Aorta (tissue), 5 donors: ENCODE data around the gene DUSP28. TPM values are rescaled to one million over a fixed set of nuclear protein-coding genes. Genes with fewer than 3 reads are reported as not detected.

ENCODE experiments used
- ATAC-seq: fragments of 200-7000 bp; cut with Tn5 transposase; one replicate; pipeline ENCODE4 v1.9.1; 2022; ENCODE audit warnings: moderate library complexity; ENCODE audit not compliant: low FRiP score
- DNase-seq, 2 donors: peaks; one replicate each; pipeline ENCODE4 v3.0.0-alpha.2; 2020
- H3K27ac ChIP-seq, 2 donors: one replicate each; pipeline ENCODE4 v1.5.1; 2013; ENCODE audit warnings: low read length in 2 of 2, mild to moderate bottlenecking in 2 of 2, moderate library complexity in 2 of 2, control low read depth in 1 of 2, inconsistent platforms in 1 of 2, low read depth in 1 of 2
- H3K27me3 ChIP-seq, 2 donors: one replicate each; pipeline ENCODE4 v1.6.1; 2013; ENCODE audit warnings: control low read depth in 1 of 2, low read length in 1 of 2, mild to moderate bottlenecking in 1 of 2, moderate library complexity in 1 of 2; ENCODE audit not compliant: insufficient read depth in 2 of 2, control insufficient read depth in 1 of 2
- H3K36me3 ChIP-seq, 2 donors: one replicate each; pipeline ENCODE4 v1.6.1; 2013; ENCODE audit warnings: control low read depth in 1 of 2, low read length in 1 of 2, mild to moderate bottlenecking in 1 of 2; ENCODE audit not compliant: insufficient read depth in 2 of 2, control insufficient read depth in 1 of 2
- H3K4me1 ChIP-seq, 2 donors: one replicate each; pipeline ENCODE4 v1.6.1; 2013; ENCODE audit warnings: low read length in 2 of 2, control low read depth in 1 of 2, mild to moderate bottlenecking in 1 of 2, moderate library complexity in 1 of 2; ENCODE audit not compliant: insufficient read depth in 2 of 2, control insufficient read depth in 1 of 2
- H3K4me3 ChIP-seq, 2 donors: one replicate each; pipeline ENCODE4 v1.5.1; 2013; ENCODE audit warnings: low read length in 2 of 2, control low read depth in 1 of 2, mild to moderate bottlenecking in 1 of 2
- H3K9me3 ChIP-seq: one replicate; pipeline ENCODE4 v1.6.1; 2013; ENCODE audit warnings: mild to moderate bottlenecking, low read length; ENCODE audit not compliant: control insufficient read depth
- WGBS, 2 donors: extraction: QIAGEN DNeasy Blood & Tissue Kit; methylation state at CpG; one replicate each; pipeline ENCODE4 v1.1.7; 2013; 5-methylcytosine and 5-hydroxymethylcytosine counted together
- intact Hi-C, 2 donors: fragments of 100-400 bp; cut with DNase I; formaldehyde crosslinking; loops; one replicate each; pipeline versions ENCODE4 v1.14.2 to v1.15.0; 2022
- long read RNA-seq, 2 donors: library from polyadenylated mRNA; unstranded; transcript quantifications; one replicate each; pipeline ENCODE4 v2.0.0, GENCODE V29; 2020 to 2021
- polyA plus RNA-seq, 2 donors: library from polyadenylated mRNA; stranded (reverse); fragments of 200-250 nt; gene quantifications; one replicate each; pipeline ENCODE4 v1.2.3, GENCODE V29; 2013
- total RNA-seq, 2 donors: library from RNA; stranded (reverse); fragmentation: NEBNext Ultra II Directional; extraction: Animal tissue kit (Norgen Biotek cat#: 25700); gene quantifications; one replicate each; pipeline ENCODE4 v1.2.1, GENCODE V29; 2021
- donor health status: healthy with polysubstance abuse.
- donor health status: Bipolar disorder and iron deficiency.
- donor health status: DM: no; HTN: no; CAD: no.
- donor health status: DM: no; HTN: no; CAD: no.
- donor health status: DM: yes; HTN: yes; CAD: no.

The DUSP28 gene, protein sequence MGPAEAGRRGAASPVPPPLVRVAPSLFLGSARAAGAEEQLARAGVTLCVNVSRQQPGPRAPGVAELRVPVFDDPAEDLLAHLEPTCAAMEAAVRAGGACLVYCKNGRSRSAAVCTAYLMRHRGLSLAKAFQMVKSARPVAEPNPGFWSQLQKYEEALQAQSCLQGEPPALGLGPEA
- total RNA-seq, result 1 to 10 TPM; 2.1 to 3.4 TPM
- polyA plus RNA-seq, result 1 to 10 TPM; 3.0 to 5.0 TPM
- long read RNA-seq, donor 1, partial matches to known transcripts, result 0 of 1 reads
- long read RNA-seq, donor 1, other reads (novel, unspliced or antisense), result 1 of 1 reads
- long read RNA-seq, donor 2, partial matches to known transcripts, result 0 of 1 reads
- long read RNA-seq, donor 2, other reads (novel, unspliced or antisense), result 1 of 1 reads

DNA sequence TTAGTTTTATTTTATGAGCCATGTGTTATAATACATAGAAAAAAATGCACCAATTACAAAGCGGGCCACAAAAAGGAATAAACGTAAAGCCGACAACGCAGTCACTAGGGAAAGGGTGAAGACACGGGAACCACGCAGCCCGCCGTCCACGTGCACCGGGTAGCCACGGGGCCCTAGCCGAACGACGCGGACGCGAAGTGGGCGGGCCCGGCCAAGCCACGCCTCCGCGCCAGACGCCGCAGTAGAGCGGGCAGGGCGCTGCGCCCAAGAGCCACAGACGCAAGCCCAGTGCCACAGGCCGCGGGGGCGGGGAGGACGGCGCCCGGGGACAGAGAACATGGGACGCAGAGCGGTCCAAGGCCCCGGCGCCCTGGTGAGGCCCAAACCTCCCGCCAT, at the start of gene DUSP28:
Gene DUSP28, plus strand, starts transcription at position 274 of the 396 bp plus-strand sequence. CDS start 328 bp downstream, outside the sequence.
- no peaks in the 10 kb centered on the region for H3K9me3 ChIP-seq
- H3K27me3 ChIP-seq, result no peaks in the 10 kb centered on the region
- DNase-seq (peak; percentile 97), ATAC-seq (peak; percentile 93)
- H3K4me3 ChIP-seq, result peak within 1 kb of the TSS; percentile 67 to 71
- WGBS, 2 donors, result 0 to 1% methylated on average over 17 to 39 of the region's 39 CpGs
- H3K4me1 ChIP-seq, result no peaks in the 10 kb centered on the region
- H3K27ac ChIP-seq, result peak within 1 kb of the TSS; percentile 83 to 87
- no peaks in the 10 kb centered on the region for H3K36me3 ChIP-seq
- intact Hi-C loops, result loop anchor here in 1 of 2 donors (2.0 to 10.0 kb wide), 2 partner anchors 27 to 435 kb away; partner anchors contain the start of genes CAPN10 and SNED1

DNA sequence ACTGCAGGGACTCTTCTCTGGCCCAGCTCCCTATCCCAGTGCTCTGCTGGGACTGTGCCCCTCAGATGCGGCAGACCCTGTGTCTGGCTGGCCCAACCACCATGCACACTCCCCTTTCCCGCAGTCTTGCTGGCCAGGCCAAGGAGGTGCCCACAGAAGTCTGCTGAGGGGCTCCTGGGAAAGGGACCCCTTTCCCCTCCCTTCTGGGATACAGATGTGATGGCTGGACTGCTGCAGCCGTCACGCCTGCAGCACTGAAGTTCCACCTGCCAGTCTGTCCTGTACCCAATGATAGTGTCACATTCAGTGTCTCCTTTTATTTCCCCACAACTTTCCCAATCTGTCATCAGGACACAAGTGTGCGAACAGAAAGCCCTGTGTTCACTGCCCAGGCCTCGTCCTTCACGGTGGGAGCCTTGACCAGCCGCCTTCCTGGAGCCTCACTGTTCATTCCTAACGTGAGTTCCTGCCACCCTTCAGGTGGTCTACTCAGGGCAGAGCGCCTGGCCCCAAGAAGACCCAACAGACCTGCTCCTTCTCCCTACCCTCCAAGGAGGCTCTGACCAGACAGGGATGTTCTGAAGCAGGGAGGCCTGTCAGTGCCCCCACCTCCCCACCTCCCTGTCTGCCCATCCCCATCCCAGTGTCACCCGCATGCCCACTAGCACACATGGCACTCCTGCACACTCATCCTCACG, 49.5 kb upstream of the DUSP28 start:
- H3K36me3 ChIP-seq, result no peaks in the 10 kb centered on the region
- no peak for ATAC-seq
- H3K4me3 ChIP-seq, result no peak overlapping the region
- DNase-seq, result peak in 1 of 2 donors; percentile 49
- intact Hi-C loops, result loop anchor here (5.0 to 10.0 kb wide), 2 partner anchors 194 to 332 kb away; no protein-coding TSS in a partner anchor
- no peaks in the 10 kb centered on the region for H3K27me3 ChIP-seq
- H3K4me1 ChIP-seq, result no peaks in the 10 kb centered on the region
- H3K9me3 ChIP-seq, result no peaks in the 10 kb centered on the region
- WGBS, 2 donors, result 92% methylated on average over 12 of the region's 12 CpGs
- H3K27ac ChIP-seq, result no peak overlapping the region

DNA sequence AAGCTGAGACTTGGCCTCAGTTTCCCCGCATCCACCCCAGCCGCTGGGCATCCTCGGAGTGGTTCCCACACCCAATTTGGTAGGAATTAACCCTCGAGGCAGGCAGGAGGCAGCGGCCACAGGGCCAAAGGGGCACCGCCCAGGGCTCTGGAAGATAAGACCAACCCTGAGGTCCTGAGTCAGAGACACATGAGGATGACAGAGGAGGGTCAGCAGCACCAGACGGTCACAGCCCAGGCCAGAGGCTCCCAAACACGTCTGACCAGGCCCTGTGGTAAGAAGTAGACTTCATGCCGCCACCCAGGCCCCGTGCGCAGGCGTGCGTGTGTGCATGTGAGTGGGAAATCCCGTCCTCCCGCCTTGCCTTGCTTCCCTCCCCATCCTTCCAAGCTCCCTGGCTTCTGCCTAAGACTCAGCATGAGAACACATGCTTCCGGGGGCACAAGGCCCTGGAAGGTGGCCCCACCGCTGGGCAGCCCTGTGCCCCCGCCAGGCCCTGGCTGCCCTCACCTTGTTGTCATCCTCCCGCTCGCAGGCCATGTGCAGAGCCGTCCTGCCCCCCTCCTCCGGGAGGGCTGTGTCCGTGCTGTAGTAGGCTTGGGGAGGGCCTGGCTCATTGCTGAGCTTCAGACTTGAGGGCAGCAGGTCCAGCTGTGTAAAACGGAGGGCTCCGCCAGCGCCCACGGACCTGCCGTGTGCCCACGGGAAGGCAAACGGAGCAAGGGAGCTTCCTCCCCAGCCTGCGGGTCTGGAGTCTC, 48.6 kb upstream of the DUSP28 start:
- no peaks in the 10 kb centered on the region for H3K4me1 ChIP-seq
- WGBS, 2 donors, result 94 to 95% methylated on average over 30 to 31 of the region's 31 CpGs
- no peaks in the 10 kb centered on the region for H3K27me3 ChIP-seq
- no peaks in the 10 kb centered on the region for H3K9me3 ChIP-seq
- H3K36me3 ChIP-seq, result no peaks in the 10 kb centered on the region
- ATAC-seq (no peak), DNase-seq (peak in 1 of 2 donors; percentile 66)
- intact Hi-C loops, result loop anchor here (5.0 to 10.0 kb wide), 2 partner anchors 193 to 331 kb away; no protein-coding TSS in a partner anchor
- no peak overlapping the region for H3K4me3 ChIP-seq
- no peak overlapping the region for H3K27ac ChIP-seq

- Histone ChIP-seq H3K4me3 (no peak overlapping the region), H3K4me1 (no peaks in the 10 kb centered on the region), H3K27me3 (no peaks in the 10 kb centered on the region), H3K9me3 (no peaks in the 10 kb centered on the region), H3K36me3 (no peaks in the 10 kb centered on the region), H3K27ac (no peak overlapping the region)
- intact Hi-C loops, result loop anchor here (5.0 to 10.0 kb wide), 2 partner anchors 193 to 330 kb away; no protein-coding TSS in a partner anchor
- DNase-seq (peak in 1 of 2 donors; percentile 27), ATAC-seq (no peak)
- WGBS, 2 donors, result 95 to 96% methylated on average over 9 to 11 of the region's 11 CpGs
These were observed 48.1 kb upstream of the DUSP28 start for GRCh38 chr2:240512109-240512485.

- no peaks in the 10 kb centered on the region for H3K9me3 ChIP-seq
- intact Hi-C loops, result loop anchor here (5.0 to 10.0 kb wide), 2 partner anchors 192 to 329 kb away; no protein-coding TSS in a partner anchor
- H3K4me1 ChIP-seq, result no peaks in the 10 kb centered on the region
- no peaks in the 10 kb centered on the region for H3K27me3 ChIP-seq
- WGBS, 2 donors, result 96 to 97% methylated on average over 21 of the region's 21 CpGs
- ATAC-seq (no peak), DNase-seq (peak in 1 of 2 donors; percentile 69)
- no peak overlapping the region for H3K4me3 ChIP-seq
- H3K27ac ChIP-seq, result no peak overlapping the region
- no peaks in the 10 kb centered on the region for H3K36me3 ChIP-seq
These were observed 47.3 kb upstream of the DUSP28 start for GRCh38 chr2:240512666-240513535.

DNA sequence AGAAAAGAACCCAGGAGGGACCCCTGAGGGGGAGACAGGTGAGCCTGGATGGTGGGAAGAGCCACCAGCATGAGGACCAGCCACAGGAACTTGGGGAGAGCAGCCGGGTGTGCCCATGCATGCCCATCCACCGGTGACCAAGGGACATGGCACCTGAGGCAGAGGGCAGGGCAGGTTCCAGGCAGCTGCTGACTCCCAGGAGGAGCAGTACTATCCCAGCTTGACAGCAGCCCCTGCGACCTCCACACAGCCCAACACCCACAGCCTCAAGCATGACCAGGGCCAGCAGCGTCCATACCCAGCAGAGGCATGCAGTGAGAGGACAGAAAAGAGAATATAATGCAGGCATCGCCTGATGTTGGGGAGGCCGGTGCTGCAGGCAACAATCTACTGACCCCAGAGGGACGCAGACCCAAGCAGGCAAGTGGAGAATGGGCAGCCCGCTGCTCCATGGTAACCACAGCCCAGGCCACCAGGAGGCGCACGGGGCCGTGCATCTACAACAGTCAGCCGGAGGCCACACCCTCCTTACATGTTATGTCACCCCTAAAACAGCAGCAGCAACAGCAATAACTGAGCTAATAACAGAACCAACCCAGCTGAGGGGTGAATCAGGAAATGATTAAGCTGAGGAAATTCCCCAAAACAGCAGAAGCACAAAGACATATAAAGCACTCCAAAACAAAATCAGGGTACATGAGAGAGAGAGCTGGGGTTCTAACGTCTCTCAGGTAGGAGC, 46.4 kb upstream of the DUSP28 start:
- Histone ChIP-seq H3K27ac (no peak overlapping the region), H3K9me3 (no peaks in the 10 kb centered on the region), H3K27me3 (no peaks in the 10 kb centered on the region), H3K4me1 (no peaks in the 10 kb centered on the region), H3K36me3 (no peaks in the 10 kb centered on the region), H3K4me3 (no peak overlapping the region)
- WGBS, 2 donors, result 42% methylated on average over 13 of the region's 13 CpGs
- ATAC-seq (peak; percentile 82), DNase-seq (peak; percentile 91 to 93)
- intact Hi-C loops, result loop anchor here (5.0 to 10.0 kb wide), 2 partner anchors 191 to 329 kb away; no protein-coding TSS in a partner anchor

GRCh38 chr2:240514631-240515030, 45.5 kb upstream of the DUSP28 start:
- no peak overlapping the region for H3K4me3 ChIP-seq
- H3K36me3 ChIP-seq, result no peaks in the 10 kb centered on the region
- intact Hi-C loops, result loop anchor here (5.0 to 10.0 kb wide), 2 partner anchors 190 to 328 kb away; no protein-coding TSS in a partner anchor
- H3K9me3 ChIP-seq, result no peaks in the 10 kb centered on the region
- no peak for ATAC-seq
- DNase-seq, result peak in 1 of 2 donors; percentile 63
- WGBS, 2 donors, result 96 to 100% methylated on average over 2 of the region's 2 CpGs
- no peaks in the 10 kb centered on the region for H3K4me1 ChIP-seq
- no peak overlapping the region for H3K27ac ChIP-seq
- H3K27me3 ChIP-seq, result no peaks in the 10 kb centered on the region
